Retinal pigment epithelial cell (primary cell): ENCODE measurements around the gene MRFAP1L1.

ENCODE experiments used
- DNase-seq: peaks from one replicate; pipeline ENCODE4 v3.0.0-alpha.2; 2010; ENCODE audit warnings: low read depth
- H3K4me3 ChIP-seq: 2 replicates; pipeline ENCODE4 v1.5.1; 2011; ENCODE audit warnings: mild to moderate bottlenecking, low read length, control low read depth, moderate library complexity
- TF ChIP-seq, protein P1 (sequence below): conservative IDR thresholded peaks from 2 replicates; pipeline ENCODE4 v1.5.1; 2011; ENCODE audit warnings: low read depth, low read length, control low read depth, inconsistent platforms

The MRFAP1L1 gene

GRCh38 chr4:6733358-6734164 lies 23.9 kb upstream of the MRFAP1L1 start:
- no peak for DNase-seq
- TF ChIP-seq, protein P1, sequence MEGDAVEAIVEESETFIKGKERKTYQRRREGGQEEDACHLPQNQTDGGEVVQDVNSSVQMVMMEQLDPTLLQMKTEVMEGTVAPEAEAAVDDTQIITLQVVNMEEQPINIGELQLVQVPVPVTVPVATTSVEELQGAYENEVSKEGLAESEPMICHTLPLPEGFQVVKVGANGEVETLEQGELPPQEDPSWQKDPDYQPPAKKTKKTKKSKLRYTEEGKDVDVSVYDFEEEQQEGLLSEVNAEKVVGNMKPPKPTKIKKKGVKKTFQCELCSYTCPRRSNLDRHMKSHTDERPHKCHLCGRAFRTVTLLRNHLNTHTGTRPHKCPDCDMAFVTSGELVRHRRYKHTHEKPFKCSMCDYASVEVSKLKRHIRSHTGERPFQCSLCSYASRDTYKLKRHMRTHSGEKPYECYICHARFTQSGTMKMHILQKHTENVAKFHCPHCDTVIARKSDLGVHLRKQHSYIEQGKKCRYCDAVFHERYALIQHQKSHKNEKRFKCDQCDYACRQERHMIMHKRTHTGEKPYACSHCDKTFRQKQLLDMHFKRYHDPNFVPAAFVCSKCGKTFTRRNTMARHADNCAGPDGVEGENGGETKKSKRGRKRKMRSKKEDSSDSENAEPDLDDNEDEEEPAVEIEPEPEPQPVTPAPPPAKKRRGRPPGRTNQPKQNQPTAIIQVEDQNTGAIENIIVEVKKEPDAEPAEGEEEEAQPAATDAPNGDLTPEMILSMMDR, result no peak
- H3K4me3 ChIP-seq, result no peak overlapping the region

GRCh38 chr4:6732441-6733357 lies 23.0 kb upstream of the MRFAP1L1 start:
- DNase-seq, result peak; percentile 62
- H3K4me3 ChIP-seq, result no peak overlapping the region
- TF ChIP-seq, protein P1, result no peak

GRCh38 chr4:6731780-6732179 lies 22.1 kb upstream of the MRFAP1L1 start:
- TF ChIP-seq, protein P1, result no peak
- no peak overlapping the region for H3K4me3 ChIP-seq
- DNase-seq, result no peak

- TF ChIP-seq, protein P1, result no peak
- no peak for DNase-seq
- no peak overlapping the region for H3K4me3 ChIP-seq
These were observed 21.6 kb upstream of the MRFAP1L1 start for GRCh38 chr4:6731318-6731675.

GRCh38 chr4:6730603-6731317 lies 21.1 kb upstream of the MRFAP1L1 start:
- no peak overlapping the region for H3K4me3 ChIP-seq
- TF ChIP-seq, protein P1, result no peak
- DNase-seq, result no peak

- TF ChIP-seq, protein P1, result no peak
- H3K4me3 ChIP-seq, result no peak overlapping the region
- no peak for DNase-seq
These were observed 18.8 kb upstream of the MRFAP1L1 start for GRCh38 chr4:6728320-6729029.
